ENCODE measurements around the gene SLITRK5.

- TF ChIP-seq GATA2 (IDR thresholded peaks at IDR 0.05; ENCODE audit: low read depth, low read length) = no peak
- TF ChIP-seq GATA3 (IDR thresholded peaks at IDR 0.05; ENCODE audit: low read depth, low read length) = no peak
Measured at GRCh38 chr13:87678372-87678752, 7.2 kb downstream of the SLITRK5 start.
